ENCODE measurements around the gene PANK3. TPM values are rescaled to one million over a fixed set of nuclear protein-coding genes. Genes with fewer than 3 reads are reported as not detected.

PANK3 gene
- total and polyA plus RNA-seq, 9 of the 15 experiments (the other 6 are each of a cell fraction or from before 2014, with no cell fraction given) = 5.9 to 50.4 (median 29.7) TPM

DNA sequence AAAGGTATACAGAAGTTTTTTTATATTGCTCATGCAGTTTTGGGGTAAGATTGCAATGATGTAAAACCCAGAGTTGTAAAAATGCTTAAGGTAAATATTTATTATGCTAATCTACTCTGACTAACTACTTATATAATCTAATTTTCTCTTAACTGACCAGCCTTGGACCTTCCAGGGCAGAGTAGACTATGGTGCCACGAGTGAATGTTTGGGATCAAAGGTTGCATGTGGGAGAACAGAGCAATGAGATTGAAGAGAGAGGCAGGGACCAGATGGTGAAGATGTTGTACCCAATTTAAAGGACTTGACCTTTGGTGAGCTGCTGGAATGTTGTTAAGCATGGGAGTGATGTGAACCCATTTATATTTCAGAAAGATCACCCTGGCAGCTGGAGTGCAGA, 34.8 kb upstream of the PANK3 start:
- no peaks in the 10 kb centered on the region for H3K9me3 ChIP-seq (replicated peaks; ENCODE audit: control insufficient read depth, insufficient read depth, low read depth, low read length)
- TF ChIP-seq ETS2 (tag; IDR thresholded peaks at IDR 0.05; ENCODE audit: borderline replicate concordance, poor library complexity, severe bottlenecking) (no peak), ADNP (tag; IDR thresholded peaks at IDR 0.05) (no peak), HNRNPK (IDR thresholded peaks at IDR 0.05; ENCODE audit: low read depth, low read length, poor library complexity, severe bottlenecking) (no peak), KHSRP (IDR thresholded peaks at IDR 0.05) (no peak), FOXK1 (CRISPR knock-in tag; IDR thresholded peaks at IDR 0.05; ENCODE audit: borderline replicate concordance) (no peak), ZNF785 (CRISPR knock-in tag; IDR thresholded peaks at IDR 0.05) (no peak), HIVEP1 (CRISPR knock-in tag; IDR thresholded peaks at IDR 0.05) (no peak), OTX1 (CRISPR knock-in tag; IDR thresholded peaks at IDR 0.05) (no peak), ZEB2 (IDR thresholded peaks at IDR 0.05) (no peak), NFYB (IDR thresholded peaks at IDR 0.05; ENCODE audit: extremely low read depth, insufficient read length) (no peak), TARDBP (IDR thresholded peaks at IDR 0.05) (no peak), GABPB1 (CRISPR knock-in tag; IDR thresholded peaks at IDR 0.05) (no peak), BRF1 (IDR thresholded peaks at IDR 0.05; ENCODE audit: borderline replicate concordance, extremely low read depth, insufficient read length) (no peak), NR2F6 (CRISPR knock-in tag; IDR thresholded peaks at IDR 0.05) (no peak), FOS (IDR thresholded peaks at IDR 0.05; ENCODE audit: extremely low read depth, insufficient read length) (no peak)
- TF ChIP-seq, protein P1, sequence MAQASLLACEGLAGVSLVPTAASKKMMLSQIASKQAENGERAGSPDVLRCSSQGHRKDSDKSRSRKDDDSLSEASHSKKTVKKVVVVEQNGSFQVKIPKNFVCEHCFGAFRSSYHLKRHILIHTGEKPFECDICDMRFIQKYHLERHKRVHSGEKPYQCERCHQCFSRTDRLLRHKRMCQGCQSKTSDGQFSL (CRISPR knock-in tag; IDR thresholded peaks at IDR 0.05) = no peak
- TF ChIP-seq, protein P1 (tag; IDR thresholded peaks at IDR 0.05) = no peak
- TF ChIP-seq, protein P2, sequence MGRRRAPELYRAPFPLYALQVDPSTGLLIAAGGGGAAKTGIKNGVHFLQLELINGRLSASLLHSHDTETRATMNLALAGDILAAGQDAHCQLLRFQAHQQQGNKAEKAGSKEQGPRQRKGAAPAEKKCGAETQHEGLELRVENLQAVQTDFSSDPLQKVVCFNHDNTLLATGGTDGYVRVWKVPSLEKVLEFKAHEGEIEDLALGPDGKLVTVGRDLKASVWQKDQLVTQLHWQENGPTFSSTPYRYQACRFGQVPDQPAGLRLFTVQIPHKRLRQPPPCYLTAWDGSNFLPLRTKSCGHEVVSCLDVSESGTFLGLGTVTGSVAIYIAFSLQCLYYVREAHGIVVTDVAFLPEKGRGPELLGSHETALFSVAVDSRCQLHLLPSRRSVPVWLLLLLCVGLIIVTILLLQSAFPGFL (CRISPR knock-in tag; IDR thresholded peaks at IDR 0.05) = no peak
- TF ChIP-seq, protein P3, sequence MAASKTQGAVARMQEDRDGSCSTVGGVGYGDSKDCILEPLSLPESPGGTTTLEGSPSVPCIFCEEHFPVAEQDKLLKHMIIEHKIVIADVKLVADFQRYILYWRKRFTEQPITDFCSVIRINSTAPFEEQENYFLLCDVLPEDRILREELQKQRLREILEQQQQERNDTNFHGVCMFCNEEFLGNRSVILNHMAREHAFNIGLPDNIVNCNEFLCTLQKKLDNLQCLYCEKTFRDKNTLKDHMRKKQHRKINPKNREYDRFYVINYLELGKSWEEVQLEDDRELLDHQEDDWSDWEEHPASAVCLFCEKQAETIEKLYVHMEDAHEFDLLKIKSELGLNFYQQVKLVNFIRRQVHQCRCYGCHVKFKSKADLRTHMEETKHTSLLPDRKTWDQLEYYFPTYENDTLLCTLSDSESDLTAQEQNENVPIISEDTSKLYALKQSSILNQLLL (CRISPR knock-in tag; IDR thresholded peaks at IDR 0.05; ENCODE audit: borderline replicate concordance) = no peak
- TF ChIP-seq, protein P4, sequence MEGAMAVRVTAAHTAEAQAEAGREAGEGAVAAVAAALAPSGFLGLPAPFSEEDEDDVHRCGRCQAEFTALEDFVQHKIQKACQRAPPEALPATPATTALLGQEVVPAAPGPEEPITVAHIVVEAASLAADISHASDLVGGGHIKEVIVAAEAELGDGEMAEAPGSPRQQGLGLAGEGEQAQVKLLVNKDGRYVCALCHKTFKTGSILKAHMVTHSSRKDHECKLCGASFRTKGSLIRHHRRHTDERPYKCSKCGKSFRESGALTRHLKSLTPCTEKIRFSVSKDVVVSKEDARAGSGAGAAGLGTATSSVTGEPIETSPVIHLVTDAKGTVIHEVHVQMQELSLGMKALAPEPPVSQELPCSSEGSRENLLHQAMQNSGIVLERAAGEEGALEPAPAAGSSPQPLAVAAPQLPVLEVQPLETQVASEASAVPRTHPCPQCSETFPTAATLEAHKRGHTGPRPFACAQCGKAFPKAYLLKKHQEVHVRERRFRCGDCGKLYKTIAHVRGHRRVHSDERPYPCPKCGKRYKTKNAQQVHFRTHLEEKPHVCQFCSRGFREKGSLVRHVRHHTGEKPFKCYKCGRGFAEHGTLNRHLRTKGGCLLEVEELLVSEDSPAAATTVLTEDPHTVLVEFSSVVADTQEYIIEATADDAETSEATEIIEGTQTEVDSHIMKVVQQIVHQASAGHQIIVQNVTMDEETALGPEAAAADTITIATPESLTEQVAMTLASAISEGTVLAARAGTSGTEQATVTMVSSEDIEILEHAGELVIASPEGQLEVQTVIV (CRISPR knock-in tag; IDR thresholded peaks at IDR 0.05; ENCODE audit: borderline replicate concordance) = no peak

More for the DNA sequence above, 34.8 kb upstream of the PANK3 start:
- peaks cover 17 to 28% of the 10 kb centered on the region in 2 experiments for H3K27me3 ChIP-seq (ENCODE audit: control insufficient read depth in 2 of 2, insufficient read depth in 2 of 2, low read length in 2 of 2)
- ATAC-seq = no peak
- no peaks in the 10 kb centered on the region for H3K9me1 ChIP-seq (ENCODE audit: control insufficient read depth, insufficient read depth, low read length)
- no peaks in the 10 kb centered on the region for H3K79me2 ChIP-seq (ENCODE audit: control insufficient read depth, insufficient read depth, low read length)
- CTCF ChIA-PET (ENCODE audit: low intra/inter-chr PET ratio) = no interaction called here
- 0% methylated on average over 1 of the region's 1 CpG for WGBS (ENCODE audit: insufficient coverage, low coverage, missing lambda C conversion rate)
- no peaks in the 10 kb centered on the region for H3K4me1 ChIP-seq (replicated peaks in 1 of 2; ENCODE audit: control insufficient read depth in 2 of 2, insufficient read depth in 2 of 2, low read length in 2 of 2)
- no peak for DNase-seq (ENCODE audit: extremely low read depth in 1 of 4, low spot score in 3 of 4)
- no peak for FAIRE-seq
- H2AFZ ChIP-seq (ENCODE audit: low read depth, low read length) = no peak overlapping the region
- in situ Hi-C loops (cut with MboI) = no loop called here
- H3K27ac ChIP-seq (ENCODE audit: extremely low read depth, low read depth, low read length) = no peak overlapping the region
- no TSS peak for BruUV-seq (replicated peaks)
- intact Hi-C loops (cut with micrococcal nuclease) = no loop called here
- H3K4me3 ChIP-seq = no peak overlapping the region
- no peaks in the 10 kb centered on the region for H4K20me1 ChIP-seq (replicated peaks; ENCODE audit: control insufficient read depth, insufficient read depth, low read length)
- H3K9ac ChIP-seq (ENCODE audit: insufficient read depth in 1 of 2, low read depth in 2 of 2, low read length in 2 of 2) = no peak overlapping the region
- POLR2A ChIA-PET = no interaction called here
- no peak overlapping the region for H3K4me2 ChIP-seq (ENCODE audit: insufficient read depth, low read length)
- H3K36me3 ChIP-seq (ENCODE audit: control insufficient read depth, insufficient read depth, low read length) = no peaks in the 10 kb centered on the region

All from K562 (cell line).